Neuron (in vitro differentiated cells): ENCODE data around the gene PLXNB3.

Experiments
- H2AFZ ChIP-seq: one replicate; pipeline ENCODE4 v1.6.1; 2013; ENCODE audit warnings: low read depth, mild to moderate bottlenecking, inconsistent platforms, low read length, moderate library complexity
- H3K27me3 ChIP-seq: one replicate; pipeline ENCODE4 v1.6.1; 2013; ENCODE audit warnings: low read length; ENCODE audit not compliant: insufficient read depth
- H3K36me3 ChIP-seq: one replicate; pipeline ENCODE4 v1.6.1; 2013; ENCODE audit warnings: low read length; ENCODE audit not compliant: insufficient read depth
- H3K4me1 ChIP-seq: one replicate; pipeline ENCODE4 v1.6.1; 2013; ENCODE audit warnings: low read length; ENCODE audit not compliant: insufficient read depth
- H3K4me3 ChIP-seq: 2 replicates; pipeline ENCODE4 v1.5.1; 2013; ENCODE audit warnings: mild to moderate bottlenecking, low read length, moderate library complexity
- H3K9me3 ChIP-seq: one replicate; pipeline ENCODE4 v1.6.1; 2013; ENCODE audit warnings: low read length

PLXNB3 gene

GRCh38 chrX:153819384-153820040 lies 55.5 kb downstream of the PLXNB3 start:
- Histone ChIP-seq H3K9me3 (no peaks in the 10 kb centered on the region), H3K36me3 (no peaks in the 10 kb centered on the region), H3K27me3 (peaks cover 4% of the 10 kb centered on the region), H3K4me1 (peaks cover 5% of the 10 kb centered on the region), H3K4me3 (no peak overlapping the region), H2AFZ (no peak overlapping the region)

- no peaks in the 10 kb centered on the region for H3K36me3 ChIP-seq
- no peak overlapping the region for H3K4me3 ChIP-seq
- peaks cover 9% of the 10 kb centered on the region for H3K27me3 ChIP-seq
- H3K9me3 ChIP-seq = no peaks in the 10 kb centered on the region
- H3K4me1 ChIP-seq = peaks cover 5% of the 10 kb centered on the region
- H2AFZ ChIP-seq = no peak overlapping the region
Observed at GRCh38 chrX:153820601-153821000, 56.6 kb downstream of the PLXNB3 start.

GRCh38 chrX:153821066-153821465 lies 57.0 kb downstream of the PLXNB3 start:
- Histone ChIP-seq H2AFZ (no peak overlapping the region), H3K4me3 (no peak overlapping the region), H3K36me3 (no peaks in the 10 kb centered on the region)

GRCh38 chrX:153824348-153824747 lies 60.3 kb downstream of the PLXNB3 start:
- no peak overlapping the region for H2AFZ ChIP-seq
- peaks cover 3% of the 10 kb centered on the region for H3K4me1 ChIP-seq
- H3K4me3 ChIP-seq = no peak overlapping the region
- H3K36me3 ChIP-seq = no peaks in the 10 kb centered on the region
- H3K9me3 ChIP-seq = no peaks in the 10 kb centered on the region
- peaks cover 15% of the 10 kb centered on the region for H3K27me3 ChIP-seq

More at GRCh38 chrX:153821066-153821465, 57.0 kb downstream of the PLXNB3 start:
- H3K9me3 ChIP-seq = no peaks in the 10 kb centered on the region
- H3K4me1 ChIP-seq = peaks cover 5% of the 10 kb centered on the region
- H3K27me3 ChIP-seq = peaks cover 9% of the 10 kb centered on the region

GRCh38 chrX:153825042-153825441 lies 61.0 kb downstream of the PLXNB3 start:
- no peak overlapping the region for H2AFZ ChIP-seq
- peaks cover 15% of the 10 kb centered on the region for H3K27me3 ChIP-seq
- peaks cover 3% of the 10 kb centered on the region for H3K4me1 ChIP-seq

More at GRCh38 chrX:153825042-153825441, 61.0 kb downstream of the PLXNB3 start:
- Histone ChIP-seq H3K4me3 (no peak overlapping the region), H3K36me3 (no peaks in the 10 kb centered on the region), H3K9me3 (no peaks in the 10 kb centered on the region)
